ENCODE results near the gene PRPF4. TPM values are rescaled to one million over a fixed set of nuclear protein-coding genes. Genes with fewer than 3 reads are reported as not detected.

The PRPF4 gene
- total RNA-seq, 2 donors from 2014 or later, result 35.7 to 36.0 TPM

DNA sequence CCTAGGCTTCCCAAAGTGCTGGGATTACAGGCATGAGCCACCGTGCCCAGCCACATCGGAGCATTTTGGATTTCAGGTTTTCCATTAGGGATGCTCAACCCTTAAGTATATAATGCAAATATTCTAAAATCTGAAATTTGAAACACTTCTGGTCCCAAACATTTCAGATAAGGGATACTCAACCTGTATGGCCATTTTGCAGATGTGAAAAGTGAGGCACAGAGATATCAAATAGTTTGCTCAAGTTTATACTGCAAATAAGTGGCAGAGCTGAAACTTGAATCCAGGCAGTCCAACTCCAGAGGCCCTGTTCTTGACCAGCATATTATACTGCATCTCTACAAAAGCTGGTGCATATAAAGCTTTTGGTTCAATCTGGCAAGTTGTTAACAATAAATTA is 62.3 kb downstream of the PRPF4 start:
- no peaks in the 10 kb centered on the region for H3K36me3 ChIP-seq (ENCODE audit: control insufficient read depth, insufficient read depth, low read length)
- WGBS, 2 experiments (ENCODE audit: insufficient coverage in 1 of 2, insufficient read length in 1 of 2), result 95% methylated on average over 2 of the region's 2 CpGs; no CpG with 5 or more reads in 1 of the 2 experiments
- peaks cover 19% of the 10 kb centered on the region for H3K4me1 ChIP-seq (ENCODE audit: control insufficient read depth, insufficient read depth, low read length)
- H3K36me3 Mint-ChIP-seq (ENCODE audit: low read depth), result no peaks in the 10 kb centered on the region
- H3K4me3 ChIP-seq (ENCODE audit: low read length), result no peak overlapping the region
- no peak overlapping the region for H3K4me3 Mint-ChIP-seq
- H3K27me3 ChIP-seq (ENCODE audit: control insufficient read depth, insufficient read depth, low read length, poor library complexity, severe bottlenecking), result no peaks in the 10 kb centered on the region
- H3K27ac Mint-ChIP-seq, result no peak overlapping the region
- no peak for DNase-seq
- no peaks in the 10 kb centered on the region for H3K9me3 ChIP-seq (ENCODE audit: control insufficient read depth, low read length)
- no peak overlapping the region for H3K9ac ChIP-seq (ENCODE audit: extremely low read depth, low read length, poor library complexity, severe bottlenecking)
- H3K4me1 Mint-ChIP-seq, result peaks cover 42% of the 10 kb centered on the region
- TF ChIP-seq, protein P1, sequence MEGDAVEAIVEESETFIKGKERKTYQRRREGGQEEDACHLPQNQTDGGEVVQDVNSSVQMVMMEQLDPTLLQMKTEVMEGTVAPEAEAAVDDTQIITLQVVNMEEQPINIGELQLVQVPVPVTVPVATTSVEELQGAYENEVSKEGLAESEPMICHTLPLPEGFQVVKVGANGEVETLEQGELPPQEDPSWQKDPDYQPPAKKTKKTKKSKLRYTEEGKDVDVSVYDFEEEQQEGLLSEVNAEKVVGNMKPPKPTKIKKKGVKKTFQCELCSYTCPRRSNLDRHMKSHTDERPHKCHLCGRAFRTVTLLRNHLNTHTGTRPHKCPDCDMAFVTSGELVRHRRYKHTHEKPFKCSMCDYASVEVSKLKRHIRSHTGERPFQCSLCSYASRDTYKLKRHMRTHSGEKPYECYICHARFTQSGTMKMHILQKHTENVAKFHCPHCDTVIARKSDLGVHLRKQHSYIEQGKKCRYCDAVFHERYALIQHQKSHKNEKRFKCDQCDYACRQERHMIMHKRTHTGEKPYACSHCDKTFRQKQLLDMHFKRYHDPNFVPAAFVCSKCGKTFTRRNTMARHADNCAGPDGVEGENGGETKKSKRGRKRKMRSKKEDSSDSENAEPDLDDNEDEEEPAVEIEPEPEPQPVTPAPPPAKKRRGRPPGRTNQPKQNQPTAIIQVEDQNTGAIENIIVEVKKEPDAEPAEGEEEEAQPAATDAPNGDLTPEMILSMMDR (conservative IDR thresholded peaks at IDR 0.05), result no peak
- peaks cover 19% of the 10 kb centered on the region for H3K27me3 Mint-ChIP-seq (ENCODE audit: insufficient read depth)
- no peaks in the 10 kb centered on the region for H3K9me3 Mint-ChIP-seq
- no peak overlapping the region for H3K27ac ChIP-seq (ENCODE audit: low read depth, low read length)

DNA sequence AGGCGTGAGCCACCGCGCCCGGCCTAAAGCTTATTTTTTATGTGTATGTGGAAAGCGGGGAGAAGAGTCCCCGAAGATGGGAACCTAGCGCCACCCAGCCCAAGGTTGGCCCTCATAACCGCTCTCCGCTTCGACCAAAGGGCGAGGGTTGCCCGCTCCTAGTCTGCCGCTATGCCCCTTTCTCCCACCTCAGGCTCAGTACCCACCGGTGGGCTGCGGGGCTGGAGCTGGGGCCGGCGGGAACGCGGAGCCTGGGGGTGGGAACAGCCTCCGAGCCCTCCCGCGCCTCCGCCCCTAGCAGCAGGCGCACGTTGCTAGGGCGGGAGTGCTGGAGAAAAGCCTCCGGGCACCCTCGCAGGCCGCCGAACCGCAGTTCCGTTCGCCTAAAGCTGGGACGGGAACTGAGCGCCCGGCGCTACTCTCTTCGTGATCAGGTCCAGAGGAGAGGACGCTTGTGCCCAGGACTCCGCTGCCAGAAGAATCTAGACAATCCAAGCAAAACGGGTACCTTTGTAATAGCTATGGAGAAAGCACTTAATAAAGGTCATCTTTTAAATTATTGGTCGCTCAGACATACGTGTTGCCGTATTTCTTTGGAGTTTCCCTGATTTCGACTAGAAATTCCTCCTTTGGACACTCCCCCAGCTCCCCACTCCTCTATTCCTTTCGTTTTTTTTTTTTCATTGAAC is 64.7 kb downstream of the PRPF4 start, which contains the start of gene WDR31:
WDR31 (minus strand) TSS at position 265 of the 689 bp plus-strand sequence. CDS start 8,253 bp downstream, outside the sequence.
- TF ChIP-seq, protein P1 (conservative IDR thresholded peaks at IDR 0.05), result no peak
- peak within 1 kb of the TSS; percentile 74 for H3K4me3 Mint-ChIP-seq
- peak within 1 kb of the TSS; percentile 72 for H3K9ac ChIP-seq (ENCODE audit: extremely low read depth, low read length, poor library complexity, severe bottlenecking)
- H3K36me3 ChIP-seq (ENCODE audit: control insufficient read depth, insufficient read depth, low read length), result no peaks in the 10 kb centered on the region
- peak within 1 kb of the TSS; percentile 86 for H3K4me3 ChIP-seq (ENCODE audit: low read length)
- peak within 1 kb of the TSS; percentile 48 for H3K27ac ChIP-seq (ENCODE audit: low read depth, low read length)
- H3K4me1 ChIP-seq (ENCODE audit: control insufficient read depth, insufficient read depth, low read length), result peaks cover 17% of the 10 kb centered on the region
- peak within 1 kb of the TSS; percentile 80 for H3K27ac Mint-ChIP-seq
- H3K36me3 Mint-ChIP-seq (ENCODE audit: low read depth), result no peaks in the 10 kb centered on the region
- peaks cover 37% of the 10 kb centered on the region for H3K4me1 Mint-ChIP-seq
- H3K27me3 ChIP-seq (ENCODE audit: control insufficient read depth, insufficient read depth, low read length, poor library complexity, severe bottlenecking), result no peaks in the 10 kb centered on the region
- peaks cover 24% of the 10 kb centered on the region for H3K27me3 Mint-ChIP-seq (ENCODE audit: insufficient read depth)
- 1% methylated on average over 22 to 46 of the region's 46 CpGs for WGBS, 2 experiments (ENCODE audit: insufficient coverage in 1 of 2, insufficient read length in 1 of 2)
- no peaks in the 10 kb centered on the region for H3K9me3 ChIP-seq (ENCODE audit: control insufficient read depth, low read length)
- peak; percentile 95 for DNase-seq
- H3K9me3 Mint-ChIP-seq, result no peaks in the 10 kb centered on the region

DNA sequence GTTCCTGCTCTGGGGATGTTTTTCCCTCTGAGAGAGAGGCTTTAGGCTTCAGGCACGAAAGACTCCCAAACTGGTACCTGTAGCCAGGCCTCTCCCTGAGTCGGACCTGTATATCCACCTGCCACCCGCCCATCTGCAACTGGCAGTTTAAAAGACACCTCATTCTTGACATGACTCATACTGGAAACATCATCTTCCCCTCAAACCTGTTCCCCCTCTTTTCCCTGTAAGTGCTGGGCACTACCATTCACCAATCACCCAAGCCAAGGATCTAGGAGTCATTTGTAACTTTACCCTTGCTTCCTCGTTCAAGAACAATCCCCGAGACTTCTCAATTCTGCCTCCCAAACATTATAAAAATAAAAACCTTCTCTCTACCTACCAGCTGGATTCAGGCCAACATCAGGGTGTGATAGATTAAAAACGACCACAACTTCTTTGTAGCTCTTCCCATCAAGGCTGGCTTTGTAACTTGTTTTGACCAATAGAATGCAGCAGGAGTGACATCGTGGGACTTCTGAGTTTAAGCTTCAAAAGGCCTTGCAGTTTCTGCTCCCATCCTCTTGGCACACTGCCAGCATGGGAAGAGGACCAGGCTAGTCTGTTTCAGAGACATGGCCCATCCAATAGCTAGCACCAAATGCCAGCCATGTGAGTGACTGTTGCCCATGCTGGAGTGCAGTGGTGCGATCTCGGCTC is 66.4 kb downstream of the PRPF4 start:
- H3K4me3 ChIP-seq (ENCODE audit: low read length), result no peak overlapping the region
- WGBS, 2 experiments (ENCODE audit: insufficient coverage in 1 of 2, insufficient read length in 1 of 2), result 80 to 82% methylated on average over 9 of the region's 9 CpGs
- Mint-ChIP-seq H3K36me3 (ENCODE audit: low read depth) (no peaks in the 10 kb centered on the region), H3K4me3 (no peak overlapping the region), H3K27me3 (ENCODE audit: insufficient read depth) (peaks cover 24% of the 10 kb centered on the region), H3K4me1 (peaks cover 26% of the 10 kb centered on the region), H3K27ac (no peak overlapping the region), H3K9me3 (no peaks in the 10 kb centered on the region)
- TF ChIP-seq, protein P1 (conservative IDR thresholded peaks at IDR 0.05), result no peak
- no peaks in the 10 kb centered on the region for H3K9me3 ChIP-seq (ENCODE audit: control insufficient read depth, low read length)
- no peak overlapping the region for H3K9ac ChIP-seq (ENCODE audit: extremely low read depth, low read length, poor library complexity, severe bottlenecking)
- H3K36me3 ChIP-seq (ENCODE audit: control insufficient read depth, insufficient read depth, low read length), result no peaks in the 10 kb centered on the region
- peak; percentile 49 for DNase-seq
- H3K27ac ChIP-seq (ENCODE audit: low read depth, low read length), result no peak overlapping the region
- no peaks in the 10 kb centered on the region for H3K27me3 ChIP-seq (ENCODE audit: control insufficient read depth, insufficient read depth, low read length, poor library complexity, severe bottlenecking)
- H3K4me1 ChIP-seq (ENCODE audit: control insufficient read depth, insufficient read depth, low read length), result peaks cover 2% of the 10 kb centered on the region

Other genes with a start within 250 kb of the PRPF4 start
- 1 to 10 TPM; 4.2 to 4.7 TPM for gene ZFP37, start 218.9 kb upstream of the PRPF4 start, total RNA-seq
- gene SLC31A2, start 124.7 kb upstream of the PRPF4 start, total RNA-seq, result 1 to 10 TPM; 1.8 to 3.1 TPM
- 10 to 100 TPM; 17.1 to 19.6 TPM for gene FKBP15, start 54.4 kb upstream of the PRPF4 start, total RNA-seq
- gene SLC31A1, start 54.1 kb upstream of the PRPF4 start, total RNA-seq, result 10 to 100 TPM; 29.1 to 32.4 TPM
- 10 to 100 TPM; 34.7 to 39.7 TPM for gene CDC26, start 86 bp upstream of the PRPF4 start, total RNA-seq
- under 1 TPM; 0.48 to 0.97 TPM for gene RNF183, start 27.7 kb downstream of the PRPF4 start, total RNA-seq
- 1 to 10 TPM; 4.5 to 8.4 TPM for gene WDR31, start 64.6 kb downstream of the PRPF4 start, total RNA-seq
- gene BSPRY, start 73.9 kb downstream of the PRPF4 start, total RNA-seq, result 10 to 100 TPM; 14.1 to 17.9 TPM
- 10 to 100 TPM; 24.3 to 37.1 TPM for gene HDHD3, start 101.3 kb downstream of the PRPF4 start, total RNA-seq
- gene ALAD, start 125.6 kb downstream of the PRPF4 start, total RNA-seq, result 10 to 100 TPM; 40.4 to 51.9 TPM
- gene POLE3, start 135.0 kb downstream of the PRPF4 start, total RNA-seq, result 10 to 100 TPM; 36.5 to 45.6 TPM
- gene C9orf43, start 135.1 kb downstream of the PRPF4 start, total RNA-seq, result 1 to 10 TPM in 1 of 2 donors, under 1 TPM in 1; 0.40 to 1.1 TPM
- gene RGS3, start 188.1 kb downstream of the PRPF4 start, total RNA-seq, result 10 to 100 TPM; 20.7 to 40.3 TPM